ENCODE data around the gene MPV17. TPM values are rescaled to one million over a fixed set of nuclear protein-coding genes. Genes with fewer than 3 reads are reported as not detected.

MPV17 gene
- total and polyA plus RNA-seq, 2 of the 13 experiments (the other 11 are each of a cell fraction or from before 2014, with no cell fraction given), result 48.9 to 129 TPM

DNA sequence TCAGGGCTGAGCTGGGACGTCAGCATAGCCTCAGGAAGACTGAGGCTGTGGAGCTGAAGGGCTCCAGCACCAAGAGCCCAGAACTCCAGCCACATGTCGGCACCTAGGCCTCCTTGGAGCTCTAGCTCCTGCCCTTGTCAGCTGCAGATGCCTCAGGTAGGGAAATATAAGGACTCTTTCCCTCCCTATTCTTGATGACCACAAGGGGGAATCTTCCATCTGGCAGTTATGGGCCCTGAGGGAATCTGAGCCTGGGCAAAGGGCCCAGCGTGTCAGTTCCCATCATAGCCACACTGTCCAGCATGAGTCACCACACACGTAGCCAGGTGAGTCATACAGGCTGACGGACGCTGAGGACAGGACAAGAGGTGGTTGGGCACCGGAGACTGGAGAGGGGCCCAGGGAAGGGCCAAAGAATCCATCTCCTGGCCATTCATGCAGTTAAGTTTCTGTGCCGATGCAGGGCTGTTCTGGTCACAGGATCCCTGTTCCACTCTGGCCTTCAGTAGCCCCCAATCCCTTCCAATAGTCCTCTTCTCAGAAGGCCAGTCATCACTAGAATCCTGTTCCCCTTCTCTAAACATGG lies 1.8 kb downstream of the MPV17 start (continued):
- TF ChIP-seq, protein P1, sequence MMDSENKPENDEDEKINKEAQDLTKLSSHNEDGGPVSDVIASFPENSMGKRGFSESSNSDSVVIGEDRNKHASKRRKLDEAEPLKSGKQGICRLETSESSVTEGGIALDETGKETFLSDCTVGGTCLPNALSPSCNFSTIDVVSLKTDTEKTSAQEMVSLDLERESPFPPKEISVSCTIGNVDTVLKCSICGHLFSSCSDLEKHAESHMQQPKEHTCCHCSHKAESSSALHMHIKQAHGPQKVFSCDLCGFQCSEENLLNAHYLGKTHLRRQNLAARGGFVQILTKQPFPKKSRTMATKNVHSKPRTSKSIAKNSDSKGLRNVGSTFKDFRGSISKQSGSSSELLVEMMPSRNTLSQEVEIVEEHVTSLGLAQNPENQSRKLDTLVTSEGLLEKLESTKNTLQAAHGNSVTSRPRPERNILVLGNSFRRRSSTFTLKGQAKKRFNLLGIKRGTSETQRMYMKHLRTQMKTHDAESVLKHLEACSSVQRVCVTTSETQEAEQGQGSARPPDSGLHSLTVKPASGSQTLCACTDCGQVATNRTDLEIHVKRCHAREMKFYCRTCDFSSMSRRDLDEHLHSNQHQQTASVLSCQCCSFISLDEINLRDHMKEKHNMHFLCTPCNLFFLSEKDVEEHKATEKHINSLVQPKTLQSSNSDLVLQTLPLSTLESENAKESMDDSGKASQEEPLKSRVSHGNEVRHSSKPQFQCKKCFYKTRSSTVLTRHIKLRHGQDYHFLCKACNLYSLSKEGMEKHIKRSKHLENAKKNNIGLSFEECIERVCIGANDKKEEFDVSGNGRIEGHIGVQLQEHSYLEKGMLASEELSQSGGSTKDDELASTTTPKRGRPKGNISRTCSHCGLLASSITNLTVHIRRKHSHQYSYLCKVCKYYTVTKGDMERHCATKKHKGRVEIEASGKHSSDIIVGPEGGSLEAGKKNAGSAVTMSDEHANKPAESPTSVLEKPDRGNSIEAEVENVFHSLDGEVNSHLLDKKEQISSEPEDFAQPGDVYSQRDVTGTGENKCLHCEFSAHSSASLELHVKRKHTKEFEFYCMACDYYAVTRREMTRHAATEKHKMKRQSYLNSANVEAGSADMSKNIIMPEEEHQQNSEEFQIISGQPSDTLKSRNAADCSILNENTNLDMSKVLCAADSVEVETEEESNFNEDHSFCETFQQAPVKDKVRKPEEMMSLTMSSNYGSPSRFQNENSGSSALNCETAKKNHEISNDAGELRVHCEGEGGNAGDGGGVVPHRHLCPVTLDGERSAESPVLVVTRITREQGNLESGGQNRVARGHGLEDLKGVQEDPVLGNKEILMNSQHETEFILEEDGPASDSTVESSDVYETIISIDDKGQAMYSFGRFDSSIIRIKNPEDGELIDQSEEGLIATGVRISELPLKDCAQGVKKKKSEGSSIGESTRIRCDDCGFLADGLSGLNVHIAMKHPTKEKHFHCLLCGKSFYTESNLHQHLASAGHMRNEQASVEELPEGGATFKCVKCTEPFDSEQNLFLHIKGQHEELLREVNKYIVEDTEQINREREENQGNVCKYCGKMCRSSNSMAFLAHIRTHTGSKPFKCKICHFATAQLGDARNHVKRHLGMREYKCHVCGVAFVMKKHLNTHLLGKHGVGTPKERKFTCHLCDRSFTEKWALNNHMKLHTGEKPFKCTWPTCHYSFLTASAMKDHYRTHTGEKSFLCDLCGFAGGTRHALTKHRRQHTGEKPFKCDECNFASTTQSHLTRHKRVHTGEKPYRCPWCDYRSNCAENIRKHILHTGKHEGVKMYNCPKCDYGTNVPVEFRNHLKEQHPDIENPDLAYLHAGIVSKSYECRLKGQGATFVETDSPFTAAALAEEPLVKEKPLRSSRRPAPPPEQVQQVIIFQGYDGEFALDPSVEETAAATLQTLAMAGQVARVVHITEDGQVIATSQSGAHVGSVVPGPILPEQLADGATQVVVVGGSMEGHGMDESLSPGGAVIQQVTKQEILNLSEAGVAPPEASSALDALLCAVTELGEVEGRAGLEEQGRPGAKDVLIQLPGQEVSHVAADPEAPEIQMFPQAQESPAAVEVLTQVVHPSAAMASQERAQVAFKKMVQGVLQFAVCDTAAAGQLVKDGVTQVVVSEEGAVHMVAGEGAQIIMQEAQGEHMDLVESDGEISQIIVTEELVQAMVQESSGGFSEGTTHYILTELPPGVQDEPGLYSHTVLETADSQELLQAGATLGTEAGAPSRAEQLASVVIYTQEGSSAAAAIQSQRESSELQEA (CRISPR knock-in tag; IDR thresholded peaks at IDR 0.05; ENCODE audit: not compliant biosample characterization), result peak; percentile 65
- TF ChIP-seq ZNF451 (CRISPR knock-in tag; IDR thresholded peaks at IDR 0.05) (peak; percentile 78; the same call in 1 of the 2 replicates), ZSCAN25 (CRISPR knock-in tag; IDR thresholded peaks at IDR 0.05) (peak; percentile 83), XRCC5 (optimal IDR thresholded peaks at IDR 0.05; ENCODE audit: low read length) (peak; percentile 98), ZNF331 (CRISPR knock-in tag; IDR thresholded peaks at IDR 0.05) (peak; percentile 92), HNF4G (IDR thresholded peaks at IDR 0.05; ENCODE audit: borderline replicate concordance, low read depth, low read length) (peak; percentile 22; the same call in 1 of the 2 replicates), HNF4G (CRISPR knock-in tag; IDR thresholded peaks at IDR 0.05; ENCODE audit: borderline replicate concordance, low read depth) (peak; percentile 65; the same call in 1 of the 2 replicates), HCFC1 (IDR thresholded peaks at IDR 0.05; ENCODE audit: low read depth, low read length) (peak; percentile 45; the same call in 1 of the 2 replicates), TBX3 (IDR thresholded peaks at IDR 0.05; ENCODE audit: borderline replicate concordance) (no peak; the same call in 1 of the 2 replicates), ZNF737 (CRISPR knock-in tag; IDR thresholded peaks at IDR 0.05; ENCODE audit: borderline replicate concordance) (no peak)
- TF ChIP-seq, protein P2, sequence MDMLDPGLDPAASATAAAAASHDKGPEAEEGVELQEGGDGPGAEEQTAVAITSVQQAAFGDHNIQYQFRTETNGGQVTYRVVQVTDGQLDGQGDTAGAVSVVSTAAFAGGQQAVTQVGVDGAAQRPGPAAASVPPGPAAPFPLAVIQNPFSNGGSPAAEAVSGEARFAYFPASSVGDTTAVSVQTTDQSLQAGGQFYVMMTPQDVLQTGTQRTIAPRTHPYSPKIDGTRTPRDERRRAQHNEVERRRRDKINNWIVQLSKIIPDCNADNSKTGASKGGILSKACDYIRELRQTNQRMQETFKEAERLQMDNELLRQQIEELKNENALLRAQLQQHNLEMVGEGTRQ (IDR thresholded peaks at IDR 0.05; ENCODE audit: low read depth, low read length), result no peak
- TF ChIP-seq, protein P2 (CRISPR knock-in tag; IDR thresholded peaks at IDR 0.05; ENCODE audit: borderline replicate concordance), result no peak
- TF ChIP-seq, protein P3, sequence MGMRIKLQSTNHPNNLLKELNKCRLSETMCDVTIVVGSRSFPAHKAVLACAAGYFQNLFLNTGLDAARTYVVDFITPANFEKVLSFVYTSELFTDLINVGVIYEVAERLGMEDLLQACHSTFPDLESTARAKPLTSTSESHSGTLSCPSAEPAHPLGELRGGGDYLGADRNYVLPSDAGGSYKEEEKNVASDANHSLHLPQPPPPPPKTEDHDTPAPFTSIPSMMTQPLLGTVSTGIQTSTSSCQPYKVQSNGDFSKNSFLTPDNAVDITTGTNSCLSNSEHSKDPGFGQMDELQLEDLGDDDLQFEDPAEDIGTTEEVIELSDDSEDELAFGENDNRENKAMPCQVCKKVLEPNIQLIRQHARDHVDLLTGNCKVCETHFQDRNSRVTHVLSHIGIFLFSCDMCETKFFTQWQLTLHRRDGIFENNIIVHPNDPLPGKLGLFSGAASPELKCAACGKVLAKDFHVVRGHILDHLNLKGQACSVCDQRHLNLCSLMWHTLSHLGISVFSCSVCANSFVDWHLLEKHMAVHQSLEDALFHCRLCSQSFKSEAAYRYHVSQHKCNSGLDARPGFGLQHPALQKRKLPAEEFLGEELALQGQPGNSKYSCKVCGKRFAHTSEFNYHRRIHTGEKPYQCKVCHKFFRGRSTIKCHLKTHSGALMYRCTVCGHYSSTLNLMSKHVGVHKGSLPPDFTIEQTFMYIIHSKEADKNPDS (CRISPR knock-in tag; IDR thresholded peaks at IDR 0.05), result no peak

All from HepG2 (cell line).